Activated CD4-positive, alpha-beta T cell treated with anti-CD3 and anti-CD28 coated beads for 48 hours (primary cell): ENCODE data around the gene LAMA4.

ENCODE experiments used
- DNase-seq: peaks from one replicate; pipeline ENCODE4 v3.0.0-alpha.2; 2020

Gene LAMA4

GRCh38 chr6:112270756-112271155 is 16.4 kb upstream of the LAMA4 start:
- DNase-seq, result no peak

- no peak for DNase-seq
Observed at GRCh38 chr6:112269979-112270566, 15.7 kb upstream of the LAMA4 start.

- DNase-seq, result no peak
Observed at GRCh38 chr6:112269114-112269513, 14.7 kb upstream of the LAMA4 start.

GRCh38 chr6:112268654-112269053 is 14.3 kb upstream of the LAMA4 start:
- no peak for DNase-seq

- no peak for DNase-seq
Observed at GRCh38 chr6:112268019-112268418, 13.7 kb upstream of the LAMA4 start.

GRCh38 chr6:112266331-112266730 is 12.0 kb upstream of the LAMA4 start:
- no peak for DNase-seq

GRCh38 chr6:112259337-112259675 is 4.9 kb upstream of the LAMA4 start:
- no peak for DNase-seq

- no peak for DNase-seq
Observed at GRCh38 chr6:112258642-112259336, 4.4 kb upstream of the LAMA4 start.

GRCh38 chr6:112257178-112257855 is 3.0 kb upstream of the LAMA4 start:
- DNase-seq, result no peak

GRCh38 chr6:112254921-112255320 is 554 bp upstream of the LAMA4 start:
- no peak for DNase-seq

DNA sequence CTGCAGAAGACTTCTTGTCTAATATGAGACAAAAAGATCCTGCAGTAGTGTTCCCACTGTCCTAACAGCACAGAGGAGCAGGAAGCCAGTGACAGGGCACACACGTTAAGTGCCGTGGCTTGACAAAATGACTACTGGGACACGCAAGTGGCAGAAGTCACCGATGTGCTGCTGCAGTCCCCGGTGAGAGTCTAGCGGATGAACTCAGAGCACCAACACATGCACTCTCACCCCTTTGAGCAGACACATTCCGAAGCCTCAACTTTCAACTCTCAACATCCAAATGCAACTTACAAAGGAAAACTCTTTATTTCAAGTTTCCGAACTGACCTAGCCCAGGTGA is 898 bp downstream of the LAMA4 start:
- no peak for DNase-seq

- DNase-seq, result no peak
Observed at GRCh38 chr6:112252571-112253497, 1.5 kb downstream of the LAMA4 start.

DNA sequence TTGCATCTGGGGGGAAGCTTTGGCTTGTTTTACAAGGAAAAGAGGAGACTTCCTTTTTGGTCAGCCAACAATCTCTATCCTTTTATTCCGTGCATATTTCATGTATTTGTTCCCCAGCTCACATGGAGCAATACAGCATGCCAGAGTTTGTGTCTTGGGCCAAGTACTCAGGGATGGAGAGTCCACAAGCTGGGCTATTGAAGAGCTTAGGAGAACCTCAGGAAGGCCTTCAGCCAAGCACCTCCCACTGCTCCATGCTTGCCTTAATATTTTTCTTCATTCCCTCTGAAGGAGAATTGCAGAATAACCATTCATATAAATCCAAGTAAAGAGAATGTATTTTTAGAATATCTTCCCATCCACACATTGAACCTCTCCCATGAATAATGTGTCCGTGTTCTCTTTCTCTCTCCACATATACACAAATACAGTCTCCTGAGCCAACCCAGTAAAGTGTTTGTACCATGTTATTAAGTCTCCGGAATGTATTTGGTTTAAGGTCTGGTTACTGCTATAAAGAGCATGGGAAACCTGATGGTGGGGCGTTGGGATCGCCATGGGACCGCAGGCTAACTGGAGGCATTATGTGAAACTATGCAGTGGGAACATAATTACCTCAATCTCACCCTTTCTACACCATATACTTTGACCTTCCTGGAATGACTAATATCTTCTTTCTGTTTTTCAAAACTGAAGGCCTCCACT is 3.0 kb downstream of the LAMA4 start:
- no peak for DNase-seq

DNA sequence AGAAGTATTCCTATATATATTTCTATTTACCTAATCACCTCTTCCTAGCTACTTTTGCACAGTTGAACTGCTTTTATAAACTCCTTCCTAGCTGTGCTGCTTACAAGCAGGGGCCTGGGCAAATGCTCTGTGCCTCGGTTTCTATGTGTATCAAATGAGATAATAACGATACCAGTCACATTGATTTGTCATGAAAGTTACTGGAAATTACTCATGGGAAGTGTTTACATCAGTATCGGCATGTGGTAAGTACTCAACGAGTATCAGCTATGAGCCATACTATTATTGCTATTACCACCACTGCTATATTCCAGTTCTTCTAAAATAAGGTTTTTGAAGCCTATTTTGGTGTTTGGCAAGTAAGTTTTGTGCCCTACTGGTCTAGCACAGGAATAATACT is 4.9 kb downstream of the LAMA4 start:
- no peak for DNase-seq

DNA sequence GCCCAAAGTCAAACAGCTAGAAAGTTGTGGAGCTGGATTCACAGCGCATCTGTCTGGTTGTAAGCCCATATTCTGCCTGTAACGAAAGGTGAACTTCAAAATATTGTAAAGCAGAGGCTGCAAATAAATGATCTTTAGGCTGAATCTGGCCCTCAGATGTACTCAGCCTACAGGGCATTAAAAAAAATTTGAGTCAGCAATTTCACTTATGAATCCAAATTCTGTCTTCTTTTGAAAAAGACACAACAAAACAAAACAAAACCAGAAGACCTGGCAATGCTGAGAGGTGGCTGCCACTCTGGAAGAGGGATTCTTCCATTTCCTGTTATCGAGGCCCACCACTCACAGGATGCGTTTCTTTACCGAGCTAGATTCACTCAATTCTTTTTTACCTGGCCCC is 7.1 kb downstream of the LAMA4 start:
- no peak for DNase-seq

DNA sequence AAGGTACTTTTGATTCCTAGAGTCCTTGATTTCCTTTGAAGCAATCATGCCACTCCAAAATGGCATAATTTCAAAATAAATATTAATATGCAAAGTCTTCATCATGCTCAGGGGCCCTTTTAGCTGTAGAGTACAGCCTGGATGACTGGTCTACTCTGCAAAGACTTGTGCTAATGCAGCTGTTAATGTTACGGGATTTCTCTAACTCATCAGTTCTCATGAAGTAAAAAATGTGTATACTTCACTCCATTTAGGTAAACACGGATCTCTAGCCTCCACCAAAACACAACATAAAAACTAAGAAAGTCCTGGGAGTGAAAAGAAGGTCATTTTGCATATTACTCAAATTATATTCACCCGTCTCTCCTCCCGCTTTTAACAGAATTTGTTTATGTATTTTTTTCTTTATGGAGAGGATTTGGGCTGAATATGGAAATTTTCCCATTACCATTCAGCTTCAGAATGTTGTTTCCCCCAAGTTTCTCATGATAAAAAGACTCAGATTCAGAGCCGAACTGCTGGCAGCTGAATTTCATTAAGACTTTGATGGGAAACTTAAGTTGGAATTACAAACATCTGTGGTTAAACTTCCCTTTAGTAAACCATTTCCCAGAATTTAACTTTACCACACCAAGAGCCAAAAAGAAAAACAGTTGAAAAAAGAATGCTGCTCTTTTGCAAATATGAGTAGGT is 8.7 kb downstream of the LAMA4 start:
- DNase-seq, result no peak

GRCh38 chr6:112243861-112244827 is 10.2 kb downstream of the LAMA4 start:
- DNase-seq, result no peak

DNA sequence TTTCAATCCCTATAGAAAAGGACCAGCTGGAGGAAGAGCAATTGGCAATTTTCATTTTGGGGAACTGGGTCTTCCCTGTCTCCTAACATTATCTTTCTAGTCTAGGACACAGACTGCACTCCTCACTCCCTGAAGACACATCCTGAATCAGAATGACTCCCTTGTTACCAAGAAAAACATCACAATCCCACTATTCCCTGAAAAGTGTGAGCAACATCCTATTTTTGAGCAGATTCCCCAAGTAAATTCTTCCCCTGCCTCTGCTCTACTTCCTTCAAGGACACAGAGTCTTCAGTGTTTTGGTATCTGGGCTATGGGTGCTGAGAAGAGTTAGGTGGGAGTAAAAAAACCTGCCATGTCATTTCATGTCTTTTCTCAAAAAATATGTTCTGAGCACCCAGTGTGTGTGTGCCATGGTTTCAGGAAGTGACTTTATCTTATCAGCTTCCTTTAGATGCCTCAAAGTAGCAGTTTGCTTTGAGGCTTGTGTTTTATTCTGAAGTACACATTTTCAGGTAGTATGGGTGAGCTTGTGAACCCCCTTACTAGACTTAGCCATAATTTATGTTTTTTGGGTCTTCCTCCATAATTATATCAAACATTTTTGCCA is 12.4 kb downstream of the LAMA4 start:
- DNase-seq, result no peak

- no peak for DNase-seq
Observed at GRCh38 chr6:112237595-112237994, 16.8 kb downstream of the LAMA4 start.

DNA sequence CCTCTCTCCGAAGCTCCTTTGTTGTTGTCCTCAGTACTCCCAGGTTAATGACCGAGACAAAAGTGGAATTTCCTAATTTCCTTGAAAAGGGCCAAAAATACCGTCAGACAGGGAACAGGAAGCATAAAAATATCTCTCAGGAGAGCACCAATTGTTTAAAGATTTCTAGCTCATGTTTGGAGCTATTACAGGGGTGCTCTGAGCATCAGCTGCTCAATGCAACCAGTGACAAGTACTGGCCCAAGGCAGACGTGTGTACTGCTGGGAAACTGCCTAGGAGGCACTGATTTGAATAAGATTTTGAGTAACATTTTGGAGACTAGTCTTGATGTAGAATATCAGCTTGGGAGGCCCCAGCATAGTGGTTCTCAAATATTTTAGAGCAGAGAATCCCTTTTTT is 17.3 kb downstream of the LAMA4 start:
- no peak for DNase-seq

DNA sequence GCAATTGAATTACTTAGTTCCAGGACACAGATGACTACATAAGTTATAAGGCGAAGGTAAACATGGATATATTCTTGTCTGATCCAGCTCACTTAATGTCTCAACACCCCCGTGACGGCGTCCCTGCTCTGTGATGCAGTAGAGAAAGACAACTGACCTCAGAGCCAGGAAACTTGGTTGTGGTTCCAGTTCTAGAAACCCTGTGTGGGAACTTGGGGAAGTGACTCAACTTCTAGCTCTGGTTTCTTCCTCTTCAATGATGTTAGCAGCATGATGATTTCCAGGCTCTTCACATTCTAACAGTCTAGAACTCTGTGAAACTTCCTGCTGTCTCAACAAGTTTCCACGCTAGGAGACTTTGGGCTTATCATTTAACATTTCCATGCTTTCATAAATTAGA is 18.4 kb downstream of the LAMA4 start:
- DNase-seq, result peak; percentile 79
